Stimulated activated memory B cell treated with anti-CD40 and anti-IgM and Interleukin-4, amounts not matched to agents 10 μg/mL and 1 μg/mL and 100 μg/mL, for 72 hours (primary cell): ENCODE data around the gene NT5DC1.
A peak's percentile ranks its signal among the peaks of the same experiment; 100 is the strongest.
"Not testable (repeated sequence)": the region's sequence is repeated elsewhere in the genome, so short reads cannot be mapped to it uniquely, and the experiment has no call there.

Experiments
- ATAC-seq: fragments of 150-1000 bp; cut with Tn5 transposase; 2 replicates; pipeline ENCODE4 v1.10.0; 2021
- H3K27ac Mint-ChIP-seq: one replicate; pipeline ENCODE4 v1.8.0; 2022; ENCODE audit warnings: mild to moderate bottlenecking, mixed read lengths
- H3K27me3 Mint-ChIP-seq: one replicate; pipeline ENCODE4 v1.8.0; 2022; ENCODE audit warnings: mixed read lengths
- H3K36me3 Mint-ChIP-seq: one replicate; pipeline ENCODE4 v1.8.0; 2022; ENCODE audit warnings: mixed read lengths
- H3K4me1 Mint-ChIP-seq: one replicate; pipeline ENCODE4 v1.8.0; 2022; ENCODE audit warnings: mixed read lengths
- H3K4me3 Mint-ChIP-seq: one replicate; pipeline ENCODE4 v1.8.0; 2022; ENCODE audit warnings: mild to moderate bottlenecking, moderate library complexity, mixed read lengths
- H3K9me3 Mint-ChIP-seq: one replicate; pipeline ENCODE4 v1.8.0; 2022; ENCODE audit warnings: mixed read lengths

NT5DC1 gene

DNA sequence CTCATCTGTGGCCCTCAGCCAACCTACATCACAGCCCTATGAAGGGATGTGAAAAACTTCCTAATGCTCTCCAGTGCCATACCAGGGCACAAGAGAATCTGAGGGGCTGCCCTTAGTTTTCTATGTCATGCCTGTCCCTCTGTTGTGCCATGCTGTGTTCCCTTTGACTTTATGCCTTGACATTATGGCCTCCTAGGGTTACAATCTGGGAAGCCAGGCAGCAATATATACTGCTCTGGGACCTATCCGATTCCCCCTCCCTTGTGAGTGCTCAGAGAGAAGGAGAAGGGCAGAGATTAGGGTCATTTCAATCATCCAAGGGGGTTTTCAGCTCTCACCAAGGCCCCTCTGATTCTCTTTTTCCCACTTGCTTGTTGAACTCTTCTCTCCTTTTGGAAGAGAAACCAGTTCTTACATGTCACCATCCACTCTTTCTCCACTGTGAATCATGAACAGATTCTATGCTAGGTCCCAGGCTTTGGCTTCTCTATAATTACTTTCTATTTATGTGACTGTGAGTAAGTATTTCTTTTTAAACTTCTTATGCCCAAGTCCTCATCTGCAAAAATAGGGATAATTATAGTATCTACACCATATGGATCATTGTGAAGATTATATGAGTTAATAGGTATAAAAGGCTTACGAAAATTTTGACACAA, 25.8 kb upstream of the NT5DC1 start:
- Mint-ChIP-seq H3K36me3 (no peaks in the 10 kb centered on the region), H3K27me3 (no peaks in the 10 kb centered on the region), H3K9me3 (no peaks in the 10 kb centered on the region), H3K4me1 (no peaks in the 10 kb centered on the region), H3K4me3 (no peak overlapping the region), H3K27ac (no peak overlapping the region)
- ATAC-seq, result no peak

GRCh38 chr6:116078522-116078921, 22.1 kb upstream of the NT5DC1 start:
- Mint-ChIP-seq H3K27ac (no peak overlapping the region), H3K9me3 (no peaks in the 10 kb centered on the region), H3K36me3 (no peaks in the 10 kb centered on the region), H3K4me3 (no peak overlapping the region), H3K4me1 (no peaks in the 10 kb centered on the region), H3K27me3 (no peaks in the 10 kb centered on the region)
- ATAC-seq, result no peak

GRCh38 chr6:116078945-116079344, 21.7 kb upstream of the NT5DC1 start:
- Mint-ChIP-seq H3K4me3 (no peak overlapping the region), H3K27ac (no peak overlapping the region), H3K4me1 (no peaks in the 10 kb centered on the region), H3K36me3 (no peaks in the 10 kb centered on the region), H3K9me3 (no peaks in the 10 kb centered on the region), H3K27me3 (no peaks in the 10 kb centered on the region)
- no peak for ATAC-seq

GRCh38 chr6:116083052-116083451, 17.6 kb upstream of the NT5DC1 start:
- H3K27me3 Mint-ChIP-seq, result no peaks in the 10 kb centered on the region
- ATAC-seq, result no peak
- H3K4me3 Mint-ChIP-seq, result no peak overlapping the region
- H3K9me3 Mint-ChIP-seq, result no peaks in the 10 kb centered on the region
- no peaks in the 10 kb centered on the region for H3K36me3 Mint-ChIP-seq
- peaks cover 20% of the 10 kb centered on the region for H3K4me1 Mint-ChIP-seq
- H3K27ac Mint-ChIP-seq, result no peak overlapping the region

DNA sequence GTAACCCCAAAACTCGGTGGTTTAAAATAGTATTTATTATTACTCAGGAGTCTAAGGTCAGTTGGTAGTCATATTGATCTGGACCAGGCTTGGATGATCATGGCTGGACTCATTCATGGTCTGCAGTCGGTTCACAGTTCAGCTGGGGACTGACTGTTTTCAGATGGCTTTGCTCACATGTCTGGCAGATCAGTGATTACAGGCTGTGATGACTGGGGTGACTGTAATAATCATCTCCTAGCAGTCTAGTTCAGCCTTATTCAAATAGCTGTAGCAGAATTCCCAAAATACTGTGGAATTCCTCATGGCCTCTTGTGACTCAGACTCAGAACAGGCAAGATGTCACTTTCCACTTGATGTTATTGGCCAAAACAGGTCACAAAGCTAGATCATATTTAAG, 16.4 kb upstream of the NT5DC1 start:
- no peaks in the 10 kb centered on the region for H3K9me3 Mint-ChIP-seq

DNA sequence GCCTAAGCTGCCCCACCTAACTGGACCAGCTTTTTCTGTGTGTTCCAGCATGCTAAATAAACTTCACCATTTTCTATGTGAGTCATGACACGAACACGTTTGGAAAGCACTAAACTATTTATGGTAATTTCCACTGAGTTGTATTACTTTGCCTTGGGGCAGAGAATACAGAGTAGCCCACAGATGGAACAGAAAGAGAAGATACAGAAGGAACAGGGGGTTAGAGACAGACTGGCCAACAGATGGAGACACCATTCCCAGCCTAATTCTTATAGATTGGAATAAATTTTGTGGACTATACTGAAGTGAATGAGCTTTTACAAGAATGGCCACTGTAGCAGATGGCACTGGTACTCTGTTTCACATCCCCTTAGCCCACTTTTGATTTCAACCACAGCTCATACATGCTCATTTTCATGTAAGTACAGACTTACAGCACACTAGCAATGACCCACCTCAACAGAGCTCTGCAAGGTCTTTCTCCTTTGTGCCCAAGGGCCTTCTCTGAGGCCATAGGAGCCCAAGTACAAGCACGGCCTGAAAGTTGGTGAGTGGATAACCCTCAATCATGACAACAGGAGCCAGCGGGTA, 13.1 kb upstream of the NT5DC1 start:
- peaks cover 26% of the 10 kb centered on the region for H3K4me1 Mint-ChIP-seq
- H3K27ac Mint-ChIP-seq, result peak overlapping the region; percentile 81
- peak; percentile 96 for ATAC-seq
- H3K27me3 Mint-ChIP-seq, result no peaks in the 10 kb centered on the region
- H3K4me3 Mint-ChIP-seq, result no peak overlapping the region
- H3K36me3 Mint-ChIP-seq, result no peaks in the 10 kb centered on the region
- no peaks in the 10 kb centered on the region for H3K9me3 Mint-ChIP-seq

More for the DNA sequence above, 16.4 kb upstream of the NT5DC1 start:
- ATAC-seq, result no peak
- Mint-ChIP-seq H3K27me3 (no peaks in the 10 kb centered on the region), H3K4me3 (no peak overlapping the region), H3K36me3 (no peaks in the 10 kb centered on the region), H3K4me1 (peaks cover 21% of the 10 kb centered on the region), H3K27ac (no peak overlapping the region)

- Mint-ChIP-seq H3K4me1 (peaks cover 26% of the 10 kb centered on the region), H3K27ac (peak overlapping the region; percentile 10), H3K9me3 (no peaks in the 10 kb centered on the region), H3K4me3 (no peak overlapping the region), H3K27me3 (no peaks in the 10 kb centered on the region), H3K36me3 (no peaks in the 10 kb centered on the region)
- ATAC-seq, result no peak
Measured at GRCh38 chr6:116088946-116089345, 11.7 kb upstream of the NT5DC1 start.

DNA sequence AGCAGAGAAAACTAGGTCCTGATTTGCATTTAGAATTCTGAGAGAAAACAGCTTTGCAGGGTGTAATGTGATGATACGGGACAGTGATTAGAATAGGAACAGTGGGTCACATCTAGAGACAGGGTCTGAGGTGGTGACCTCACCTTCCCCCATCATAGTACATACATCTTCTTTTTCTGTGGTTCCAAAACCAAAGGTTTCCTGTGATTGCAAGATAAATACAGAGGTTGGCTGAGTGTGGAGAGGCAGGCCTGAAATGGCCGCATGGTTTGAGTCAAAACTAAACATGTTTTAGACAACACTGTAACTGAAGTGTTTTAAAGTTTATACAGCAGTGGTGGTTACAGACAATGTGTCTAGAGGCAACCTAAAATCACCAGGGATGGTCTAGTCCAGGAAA, 10.4 kb upstream of the NT5DC1 start:
- peak; percentile 71 for ATAC-seq
- Mint-ChIP-seq H3K27me3 (no peaks in the 10 kb centered on the region), H3K4me1 (peaks cover 18% of the 10 kb centered on the region), H3K4me3 (no peak overlapping the region), H3K36me3 (no peaks in the 10 kb centered on the region), H3K27ac (no peak overlapping the region), H3K9me3 (no peaks in the 10 kb centered on the region)

DNA sequence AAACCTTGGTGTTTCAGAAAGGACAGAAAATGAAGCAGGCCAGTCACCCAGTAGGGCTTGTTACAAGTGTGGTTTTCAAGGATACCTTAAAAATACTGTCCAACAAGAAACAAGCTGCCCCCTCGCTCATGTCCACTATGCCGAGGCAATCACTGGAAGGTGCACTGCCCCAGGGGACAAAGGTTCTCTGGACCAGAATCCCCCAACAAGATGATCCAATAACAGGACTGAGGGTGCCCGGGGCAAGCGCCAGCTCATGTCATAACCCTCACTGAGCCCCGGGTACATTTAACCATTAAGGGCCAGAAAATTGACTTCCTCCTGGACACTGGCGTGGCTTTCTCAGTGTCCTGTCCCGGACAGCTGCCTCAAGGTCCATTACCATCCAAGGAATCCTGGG, 6.6 kb upstream of the NT5DC1 start:
- peaks cover 4% of the 10 kb centered on the region for H3K9me3 Mint-ChIP-seq
- ATAC-seq, result no peak
- H3K36me3 Mint-ChIP-seq, result peaks cover 7% of the 10 kb centered on the region
- no peak overlapping the region for H3K4me3 Mint-ChIP-seq
- H3K27me3 Mint-ChIP-seq, result no peaks in the 10 kb centered on the region
- H3K4me1 Mint-ChIP-seq, result peaks cover 8% of the 10 kb centered on the region
- no peak overlapping the region for H3K27ac Mint-ChIP-seq

- H3K4me3 Mint-ChIP-seq, H3K27ac Mint-ChIP-seq, ATAC-seq, H3K27me3 Mint-ChIP-seq, H3K9me3 Mint-ChIP-seq, H3K36me3 Mint-ChIP-seq: not testable (repeated sequence)
- peaks cover 18% of the 10 kb centered on the region for H3K4me1 Mint-ChIP-seq
Measured at GRCh38 chr6:116096048-116096759, 4.4 kb upstream of the NT5DC1 start.

DNA sequence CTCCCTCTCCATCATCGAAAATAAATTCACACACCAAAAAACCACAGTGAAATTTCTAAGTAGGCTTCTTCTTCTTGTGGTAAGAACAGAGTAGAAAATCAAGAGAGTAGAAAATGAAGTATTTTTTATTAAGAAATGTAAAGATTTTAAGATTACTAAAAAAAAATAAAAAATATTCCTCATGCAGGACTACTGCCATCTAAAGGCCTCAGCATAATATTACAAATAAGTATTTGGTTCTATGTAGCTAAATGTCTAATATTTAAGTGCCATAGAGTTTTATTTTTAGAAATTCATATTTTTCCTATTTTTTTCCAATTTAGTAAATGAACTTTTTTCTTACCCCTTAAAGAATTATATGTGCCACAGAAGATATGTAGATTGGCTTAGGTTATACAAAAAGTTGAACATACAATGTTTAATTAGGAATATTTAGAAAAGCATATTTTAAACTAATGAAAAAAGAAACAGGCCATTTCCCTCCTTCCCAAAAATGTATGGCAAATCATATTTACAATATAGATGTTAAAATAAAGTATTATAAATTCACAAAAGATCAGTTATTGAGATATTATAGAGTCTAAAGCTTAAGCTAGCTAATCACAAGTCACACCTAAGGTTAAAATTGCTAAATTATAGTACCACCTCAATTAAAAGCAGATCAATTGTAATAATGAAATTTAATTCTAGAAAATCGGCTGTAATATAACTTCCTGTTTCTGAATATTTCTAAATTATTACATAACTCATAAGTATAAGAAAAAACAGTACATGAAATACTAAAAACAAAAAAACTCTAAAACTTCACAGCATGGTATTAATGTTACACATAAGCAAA, 3.5 kb upstream of the NT5DC1 start:
- Mint-ChIP-seq H3K36me3 (peaks cover 7% of the 10 kb centered on the region), H3K27ac (no peak overlapping the region), H3K4me3 (no peak overlapping the region), H3K4me1 (peaks cover 27% of the 10 kb centered on the region), H3K27me3 (no peaks in the 10 kb centered on the region), H3K9me3 (peaks cover 4% of the 10 kb centered on the region)
- ATAC-seq, result no peak

DNA sequence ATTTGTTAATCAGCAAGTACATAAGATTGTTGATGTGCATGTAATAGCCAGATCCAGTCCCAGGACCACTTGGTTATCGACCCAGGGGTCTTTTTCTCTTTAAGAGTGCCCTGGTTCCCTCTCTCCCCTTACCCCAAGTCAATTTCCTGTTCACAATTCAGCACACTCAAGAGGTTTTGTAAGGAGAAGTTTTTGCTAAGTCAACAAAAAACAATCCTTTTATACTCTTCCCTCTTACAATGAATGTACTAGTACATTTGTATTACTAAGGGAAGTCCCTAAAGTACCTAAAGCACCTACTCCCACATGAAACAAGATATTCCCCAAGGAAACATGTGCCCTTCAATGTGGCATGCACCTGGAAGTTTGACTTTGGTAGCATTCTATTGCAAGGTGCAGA, 1.6 kb upstream of the NT5DC1 start:
- H3K27me3 Mint-ChIP-seq, result no peaks in the 10 kb centered on the region
- H3K4me1 Mint-ChIP-seq, result peaks cover 44% of the 10 kb centered on the region
- no peak overlapping the region for H3K27ac Mint-ChIP-seq
- H3K9me3 Mint-ChIP-seq, result peaks cover 4% of the 10 kb centered on the region
- no peak overlapping the region for H3K4me3 Mint-ChIP-seq
- H3K36me3 Mint-ChIP-seq, result peaks cover 12% of the 10 kb centered on the region
- ATAC-seq, result no peak

DNA sequence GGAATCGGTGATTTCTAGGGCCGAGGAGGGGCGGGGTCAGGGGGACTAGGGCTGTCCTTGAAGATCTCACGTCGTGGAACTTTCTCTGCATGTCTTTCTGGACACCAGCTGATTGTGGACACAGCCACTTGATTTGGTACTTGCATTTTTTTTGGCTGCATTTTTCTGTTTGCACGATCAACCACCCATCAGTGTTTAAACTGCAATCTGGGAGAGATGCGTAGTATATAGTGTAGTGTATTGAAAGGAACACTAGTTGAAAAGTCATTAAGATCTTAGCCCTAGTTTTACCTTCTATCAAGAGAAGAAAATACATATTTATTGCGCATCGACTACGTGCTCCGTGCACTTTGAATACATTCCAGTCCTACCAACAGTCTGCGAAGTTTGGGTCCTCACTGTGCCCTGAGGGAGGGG, 657 bp downstream of the NT5DC1 start:
- Mint-ChIP-seq H3K27ac (peak overlapping the region; percentile 96), H3K4me3 (peak overlapping the region; percentile 98), H3K4me1 (peaks cover 64% of the 10 kb centered on the region), H3K9me3 (no peaks in the 10 kb centered on the region), H3K27me3 (no peaks in the 10 kb centered on the region), H3K36me3 (peaks cover 15% of the 10 kb centered on the region)
- ATAC-seq, result no peak

- peaks cover 15% of the 10 kb centered on the region for H3K36me3 Mint-ChIP-seq
- peaks cover 64% of the 10 kb centered on the region for H3K4me1 Mint-ChIP-seq
- H3K9me3 Mint-ChIP-seq, result no peaks in the 10 kb centered on the region
- H3K27ac Mint-ChIP-seq, result peak overlapping the region; percentile 96
- no peak for ATAC-seq
- no peaks in the 10 kb centered on the region for H3K27me3 Mint-ChIP-seq
- peak overlapping the region; percentile 98 for H3K4me3 Mint-ChIP-seq
Measured at GRCh38 chr6:116101790-116102189, 1.1 kb downstream of the NT5DC1 start.

GRCh38 chr6:116102873-116103272, 2.2 kb downstream of the NT5DC1 start:
- H3K27ac Mint-ChIP-seq, result peak overlapping the region; percentile 57
- no peaks in the 10 kb centered on the region for H3K9me3 Mint-ChIP-seq
- peaks cover 64% of the 10 kb centered on the region for H3K4me1 Mint-ChIP-seq
- peak overlapping the region; percentile 9 for H3K4me3 Mint-ChIP-seq
- no peak for ATAC-seq
- H3K27me3 Mint-ChIP-seq, result no peaks in the 10 kb centered on the region
- H3K36me3 Mint-ChIP-seq, result peaks cover 15% of the 10 kb centered on the region
